RCC 7860 (cell line): Measurements from ENCODE around the gene FABP1.
A peak's percentile ranks its signal among the peaks of the same experiment; 100 is the strongest.

Source experiments
- DNase-seq: peaks from one replicate; pipeline ENCODE4 v3.0.0-alpha.2; 2015; ENCODE audit warnings: low spot score
- FAIRE-seq: peaks from 2 replicates; lab custom pipeline; 2012; peaks lifted over from hg19 to GRCh38; lab: Jason Lieb, UNC

Gene FABP1

DNA sequence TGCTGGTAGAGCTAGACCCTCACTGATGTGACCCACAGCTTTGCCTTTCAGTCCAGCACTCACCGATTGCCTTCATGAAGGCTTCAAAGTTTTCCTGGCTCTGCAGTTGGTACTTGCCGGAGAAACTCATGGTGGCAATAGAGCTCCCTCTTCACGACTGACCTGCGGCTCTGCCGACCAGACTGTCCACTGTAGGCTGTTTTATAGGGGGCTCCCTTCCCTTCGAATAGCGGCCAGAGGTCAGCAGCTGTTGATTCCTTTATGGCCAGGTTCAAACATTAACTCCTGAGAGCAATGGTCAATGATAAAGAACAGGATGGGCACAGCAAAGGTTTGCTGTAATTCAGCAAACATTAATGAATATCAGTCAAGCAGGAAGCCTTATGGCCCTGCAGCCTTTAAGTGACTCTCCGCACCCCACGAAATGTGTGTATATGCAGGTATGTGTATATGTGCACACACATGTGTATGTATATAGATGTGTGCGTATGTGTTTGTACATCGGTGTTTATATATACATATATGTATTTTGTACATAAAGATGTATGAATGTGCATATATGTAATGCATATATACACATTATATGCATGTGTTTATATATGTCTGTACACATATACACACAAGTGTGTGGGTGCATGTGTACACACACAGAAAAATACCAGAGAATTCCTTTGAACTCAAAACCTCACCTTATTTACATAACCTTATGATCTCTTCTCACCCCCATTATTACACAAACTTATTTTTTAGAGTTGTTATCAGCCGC, at the start of gene FABP1:
FABP1 (minus strand) TSS at position 175 of the 766 bp plus-strand sequence; CDS start at position 130, 45 bp downstream.
- FAIRE-seq (no peak), DNase-seq (no peak)

DNA sequence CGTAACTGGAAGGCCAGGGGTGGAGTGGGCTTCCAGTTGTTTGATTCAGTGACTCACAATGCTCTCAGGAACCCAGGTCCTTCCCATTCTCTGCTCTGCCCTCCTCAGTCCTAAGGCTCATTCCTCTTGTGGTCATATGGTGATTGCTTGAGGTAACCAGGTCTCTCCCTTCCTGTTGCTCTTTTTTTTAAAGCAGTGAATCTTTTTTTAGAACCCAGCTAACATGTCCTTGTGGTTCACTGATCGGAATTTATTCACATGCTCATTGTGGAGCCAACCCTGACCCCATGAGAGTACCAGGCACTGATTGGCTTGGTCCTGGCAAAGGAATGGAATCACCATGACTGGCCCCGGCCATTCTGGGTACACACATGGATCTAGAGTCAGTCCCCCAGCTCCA, 49.7 kb upstream of the FABP1 start:
- DNase-seq (peak; percentile 52), FAIRE-seq (peak; percentile 90)

DNA sequence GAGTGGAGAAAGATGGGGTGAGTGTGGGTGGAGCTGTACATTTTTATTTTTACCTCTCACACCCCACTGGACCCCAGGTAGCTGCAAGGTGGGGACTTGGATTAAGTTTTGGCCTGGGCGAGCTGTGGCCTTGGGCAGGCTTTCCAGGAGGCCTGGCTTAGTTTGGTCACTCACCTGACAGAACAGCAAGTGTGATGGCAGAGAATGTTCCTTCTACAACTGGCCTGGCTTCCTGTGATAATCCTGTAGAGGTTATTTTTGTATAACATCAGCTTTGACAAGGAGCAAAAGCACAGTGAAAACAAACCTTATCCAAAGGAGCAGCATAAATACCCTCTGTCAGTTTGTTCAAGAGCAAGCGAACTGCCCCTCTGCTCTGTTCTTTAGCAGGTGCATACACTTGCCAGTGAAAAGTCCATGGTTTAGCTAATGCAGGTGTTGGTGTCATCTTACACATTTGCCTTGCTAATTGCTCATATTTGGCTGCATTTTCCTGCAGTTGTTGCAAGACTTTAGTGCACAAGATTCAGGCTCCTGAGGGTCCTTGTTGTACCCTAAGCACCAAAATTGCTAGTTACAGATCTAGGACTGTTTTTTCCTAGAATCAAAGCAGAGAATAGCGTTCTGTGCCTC, 48.6 kb upstream of the FABP1 start:
- DNase-seq (no peak), FAIRE-seq (no peak)

GRCh38 chr2:88172882-88173281, 45.0 kb upstream of the FABP1 start:
- DNase-seq: no peak
- no peak for FAIRE-seq

DNA sequence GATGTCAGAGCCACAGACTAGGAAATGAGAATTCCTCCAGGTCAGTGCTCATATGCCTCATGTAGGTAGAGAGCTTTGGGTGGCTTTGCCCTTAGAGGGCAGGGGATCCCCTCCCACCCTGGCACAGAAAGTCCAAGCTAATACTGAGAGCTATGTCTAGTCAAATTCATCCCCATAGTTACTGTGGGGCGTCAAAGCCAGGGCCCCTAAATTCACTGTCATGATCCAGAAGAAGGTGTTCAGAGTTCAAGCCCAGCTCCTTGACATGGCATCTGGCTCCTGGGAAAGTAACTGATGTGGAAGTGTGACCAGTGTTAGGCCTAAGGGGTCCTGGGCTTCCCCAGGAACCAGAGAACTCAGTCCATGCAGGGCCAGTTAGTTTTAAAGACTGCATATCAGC, 44.1 kb upstream of the FABP1 start:
- FAIRE-seq (no peak), DNase-seq (no peak)

GRCh38 chr2:88170472-88170892, 42.6 kb upstream of the FABP1 start:
- DNase-seq (no peak), FAIRE-seq (no peak)

- DNase-seq (no peak), FAIRE-seq (no peak)
Measured at GRCh38 chr2:88168386-88168785, 40.5 kb upstream of the FABP1 start.

DNA sequence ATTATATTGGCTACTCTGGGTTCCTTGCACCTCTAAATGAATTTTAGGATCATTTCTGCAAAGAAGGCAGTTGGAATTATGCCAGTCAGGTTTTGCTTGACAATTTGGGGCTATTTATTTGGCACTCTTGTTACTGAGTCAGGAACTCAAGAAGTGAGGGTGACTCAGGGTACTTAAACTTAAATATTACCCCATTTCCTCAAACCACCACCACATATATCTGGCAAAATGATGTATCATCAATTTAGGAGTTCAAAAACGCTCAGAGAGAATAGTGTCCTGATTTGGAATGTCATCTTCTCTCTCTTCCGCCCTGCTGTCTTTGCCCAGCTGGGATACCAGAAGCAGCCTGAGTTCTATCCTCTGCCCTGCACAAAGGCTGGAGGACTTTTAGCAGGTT, 39.9 kb upstream of the FABP1 start:
- DNase-seq (no peak), FAIRE-seq (no peak)

DNA sequence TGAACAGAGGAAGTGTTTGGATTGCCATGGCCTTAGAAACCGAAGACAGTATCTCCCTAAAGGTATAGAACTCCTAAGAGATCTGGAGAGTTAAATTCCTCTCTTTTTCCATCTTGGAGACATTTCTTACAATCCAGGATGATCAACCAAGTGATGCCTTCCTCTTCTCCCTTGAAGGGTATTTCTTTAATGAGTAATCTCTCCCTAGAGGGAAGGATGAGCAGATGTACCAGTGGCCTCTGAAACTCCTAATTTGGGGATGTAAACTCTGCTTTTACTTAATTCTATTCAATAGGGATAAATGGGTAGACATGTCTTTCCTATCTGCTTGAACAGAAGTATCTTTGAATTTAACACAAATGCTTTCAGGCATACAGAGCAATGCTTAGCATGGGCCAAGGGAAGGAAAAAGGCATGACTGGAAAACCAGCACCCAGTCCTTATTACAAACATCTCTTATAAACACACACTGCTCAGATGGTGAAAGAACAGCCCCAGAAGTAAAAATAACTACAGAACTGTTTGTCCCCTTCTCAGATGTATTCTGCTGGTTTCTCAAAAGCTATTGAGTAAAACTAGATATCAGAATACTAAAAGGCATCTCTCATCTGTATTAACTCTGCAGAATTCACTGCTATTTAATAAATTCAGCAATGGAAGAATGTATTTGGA, 37.6 kb upstream of the FABP1 start:
- no peak for DNase-seq
- no peak for FAIRE-seq

GRCh38 chr2:88161446-88162244, 33.8 kb upstream of the FABP1 start:
- DNase-seq (no peak), FAIRE-seq (no peak)

- FAIRE-seq: no peak
Measured at GRCh38 chr2:88160517-88160916, 32.7 kb upstream of the FABP1 start.

DNA sequence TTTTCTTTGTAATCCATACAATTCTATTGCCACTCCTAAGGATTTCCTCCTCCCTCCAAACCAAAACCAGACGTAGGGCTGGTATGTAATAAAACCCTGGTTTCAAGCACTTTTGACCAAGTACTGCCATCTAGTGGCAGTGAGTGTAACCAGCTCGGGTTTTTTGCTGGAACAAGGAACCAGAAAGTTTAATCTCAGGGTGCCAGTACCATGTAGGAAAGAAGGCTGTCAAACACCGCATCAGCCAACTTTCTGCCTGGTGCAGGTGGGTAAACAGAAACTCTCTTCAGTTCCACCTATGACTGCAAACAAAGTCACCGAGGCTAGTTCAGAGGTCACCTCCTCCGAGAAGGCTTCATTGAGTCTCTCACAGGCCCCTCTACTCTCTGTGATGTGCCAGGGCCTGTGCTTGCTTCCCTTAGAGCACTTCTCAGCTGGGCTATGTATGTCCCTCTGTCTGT, 32.1 kb upstream of the FABP1 start:
- peak; percentile 81 for FAIRE-seq
- DNase-seq: peak; percentile 54

More at GRCh38 chr2:88160517-88160916, 32.7 kb upstream of the FABP1 start:
- DNase-seq: no peak

- FAIRE-seq (no peak), DNase-seq (no peak)
Measured at GRCh38 chr2:88159481-88159880, 31.6 kb upstream of the FABP1 start.

GRCh38 chr2:88148929-88149438, 21.1 kb upstream of the FABP1 start:
- FAIRE-seq (no peak), DNase-seq (no peak)

- FAIRE-seq: no peak
Measured at GRCh38 chr2:88147145-88147544, 19.3 kb upstream of the FABP1 start.

GRCh38 chr2:88146590-88146989, 18.7 kb upstream of the FABP1 start:
- FAIRE-seq (no peak), DNase-seq (no peak)

More at GRCh38 chr2:88147145-88147544, 19.3 kb upstream of the FABP1 start:
- DNase-seq: no peak

DNA sequence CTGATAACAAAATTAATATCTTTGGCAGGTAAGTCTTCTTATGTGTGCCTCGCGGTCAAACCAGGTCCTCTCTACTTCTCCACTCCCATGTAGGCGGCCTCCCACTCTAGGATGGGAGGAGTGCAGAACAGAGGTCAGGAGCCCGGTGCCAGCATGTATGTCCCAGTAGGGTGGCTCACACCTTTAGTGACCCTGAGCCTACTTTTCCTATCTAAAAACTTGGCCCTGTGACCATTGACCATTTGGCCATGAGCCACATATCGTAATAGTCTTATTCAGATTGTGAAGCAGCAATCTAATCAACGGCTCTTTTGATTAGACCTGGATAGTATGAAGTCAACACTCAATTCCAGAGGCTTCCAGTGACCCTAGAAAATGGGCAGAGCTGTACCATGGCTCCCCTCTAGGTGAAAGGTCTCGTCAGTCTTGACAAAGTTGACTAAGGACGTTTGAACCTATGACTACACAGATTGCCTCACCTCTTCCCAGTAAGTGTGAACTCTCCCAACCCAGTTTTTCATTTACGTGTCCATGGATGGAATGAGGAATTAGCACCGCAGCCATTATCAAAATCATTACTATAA, 17.1 kb upstream of the FABP1 start:
- no peak for DNase-seq

DNA sequence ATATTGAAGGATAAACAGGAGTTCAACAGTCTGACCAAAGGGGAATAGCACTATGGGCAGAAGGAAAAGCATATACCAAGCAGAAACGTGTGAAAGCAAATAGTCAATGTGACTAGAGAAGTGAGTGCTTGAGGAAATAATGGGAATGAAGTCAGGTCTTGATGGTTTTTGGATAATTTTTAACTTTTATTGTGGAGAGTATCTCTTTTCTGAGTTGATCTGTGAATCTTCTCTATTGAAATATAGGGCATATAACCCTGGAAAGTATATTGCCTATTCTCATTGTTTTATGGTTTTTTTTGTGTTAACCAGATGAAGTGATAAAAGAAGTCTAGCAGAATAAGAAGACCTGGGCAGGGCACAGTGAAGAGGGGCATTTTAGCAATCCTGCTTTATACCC, 16.4 kb upstream of the FABP1 start:
- no peak for DNase-seq
- no peak for FAIRE-seq

More for the DNA sequence above, 17.1 kb upstream of the FABP1 start:
- no peak for FAIRE-seq

DNA sequence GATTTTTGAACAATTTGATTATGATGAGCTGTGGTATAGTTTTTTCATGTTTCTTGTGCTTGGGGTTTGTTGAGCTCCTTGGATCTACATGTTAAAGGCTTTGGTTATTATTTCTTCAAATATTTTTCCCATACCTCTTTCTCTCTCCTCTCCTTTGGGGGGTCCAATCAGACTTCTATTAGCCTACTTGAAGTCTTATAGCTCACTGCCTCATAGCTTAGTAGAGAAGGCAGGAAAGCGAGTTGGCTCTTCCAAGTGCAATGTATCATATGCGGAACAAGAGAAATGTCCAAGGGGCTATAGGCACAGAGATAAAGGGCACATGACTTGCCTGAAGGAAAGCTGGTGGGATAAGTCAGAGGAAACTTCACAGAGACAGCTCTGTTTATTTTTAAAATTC, 14.1 kb upstream of the FABP1 start:
- DNase-seq: no peak
- FAIRE-seq: no peak

DNA sequence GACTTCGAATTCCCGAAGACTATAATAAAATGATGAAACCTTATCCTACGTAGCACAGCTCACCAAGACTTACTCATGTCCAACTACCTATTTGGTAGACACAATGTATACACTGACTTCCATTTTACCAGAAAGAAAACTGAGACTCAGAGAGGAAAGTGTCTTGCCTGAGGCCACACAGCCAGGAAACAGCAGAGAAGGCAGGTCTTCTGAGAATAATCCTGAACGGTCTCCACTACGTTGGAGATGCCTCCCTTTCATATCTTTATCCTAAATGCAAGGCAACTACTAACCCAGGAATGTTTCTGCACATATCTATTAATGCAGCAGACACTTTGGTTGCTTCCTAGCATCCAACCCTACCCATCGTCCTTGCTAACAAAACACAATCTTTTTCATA, 11.9 kb upstream of the FABP1 start:
- FAIRE-seq (no peak), DNase-seq (no peak)
